HG03521 (cell line): ENCODE data around the gene ELK3.

Experiments
- ATAC-seq: cut with Tn5 transposase; IDR thresholded peaks from one replicate; pipeline ENCODE4 v1.9.1; 2021; ENCODE audit warnings: mild to moderate bottlenecking, moderate library complexity; ENCODE audit not compliant: unreplicated experiment

The ELK3 gene

DNA sequence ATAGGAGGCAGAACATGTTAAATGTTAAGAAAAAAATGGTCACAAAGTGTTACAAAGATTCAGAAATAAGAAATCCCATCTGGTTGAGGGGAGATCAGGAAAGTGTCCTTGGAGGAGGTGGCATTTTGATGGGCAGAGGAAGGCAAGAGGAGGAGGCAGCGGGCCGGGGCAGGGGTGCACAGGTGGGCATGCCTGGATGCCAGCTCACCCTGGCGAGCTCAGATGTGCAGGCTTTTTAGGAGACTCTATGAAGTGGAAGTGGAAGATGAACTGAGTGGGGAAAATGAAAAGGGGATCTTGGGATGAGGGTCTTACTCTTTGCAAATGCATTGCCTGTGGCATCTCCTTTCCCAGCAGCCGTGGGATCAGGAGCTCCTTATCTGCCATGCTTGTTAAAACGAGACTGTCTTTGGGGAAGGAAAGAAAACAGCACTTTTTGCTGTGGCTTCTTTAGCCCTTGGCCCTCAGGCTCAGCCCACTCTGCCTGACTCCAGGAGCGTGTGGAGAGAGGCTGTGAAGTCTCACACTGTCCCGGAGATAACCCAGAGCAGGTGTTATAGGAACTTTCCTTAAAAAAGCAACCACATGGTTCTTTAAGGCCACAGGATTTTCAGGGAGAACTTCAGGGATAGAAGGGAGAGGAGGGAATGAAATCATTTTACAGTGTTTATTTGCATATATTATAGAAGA lies 62.6 kb downstream of the ELK3 start:
- ATAC-seq: no peak

GRCh38 chr12:96257550-96258103 lies 63.5 kb downstream of the ELK3 start:
- ATAC-seq: no peak

DNA sequence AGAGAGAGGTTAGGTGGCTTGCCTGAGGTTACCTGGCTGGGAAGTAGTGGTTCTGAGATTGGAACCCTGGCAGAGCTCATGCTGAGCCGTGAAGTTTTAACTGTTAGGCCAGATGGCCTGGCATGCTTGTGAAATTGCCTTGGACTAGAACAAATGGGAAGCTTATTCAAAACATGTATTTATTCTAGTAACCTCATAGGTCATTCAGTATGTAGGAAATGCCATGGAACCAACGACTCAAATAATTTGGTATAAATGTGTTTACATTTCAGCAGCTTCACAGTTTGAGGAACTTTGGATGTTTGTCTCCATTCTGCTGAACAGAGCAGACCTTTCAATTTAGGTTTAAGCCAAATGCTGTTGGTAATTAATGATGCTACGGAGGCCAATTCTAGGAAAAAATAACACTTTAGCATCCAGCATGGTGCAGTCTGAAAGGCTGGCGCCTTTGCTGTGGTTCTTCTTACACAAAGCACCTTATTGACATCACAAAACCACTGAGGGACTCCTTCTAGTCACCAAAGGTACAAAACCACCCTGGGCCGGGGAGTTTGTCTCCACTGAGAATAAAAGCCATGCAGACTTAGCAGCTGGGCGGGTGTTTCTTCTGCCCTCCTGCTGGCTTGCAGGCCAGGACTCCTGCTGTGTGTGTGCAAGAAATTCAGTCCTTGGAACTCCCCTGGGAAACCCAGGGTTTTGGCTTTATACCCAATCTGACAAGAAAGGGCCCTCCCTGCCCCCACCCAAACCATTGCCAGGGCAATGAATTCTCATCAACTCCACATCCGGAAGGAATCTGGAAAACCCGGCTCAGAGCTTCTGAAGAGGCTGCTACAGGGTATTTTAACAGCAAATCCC lies 64.2 kb downstream of the ELK3 start:
- no peak for ATAC-seq

DNA sequence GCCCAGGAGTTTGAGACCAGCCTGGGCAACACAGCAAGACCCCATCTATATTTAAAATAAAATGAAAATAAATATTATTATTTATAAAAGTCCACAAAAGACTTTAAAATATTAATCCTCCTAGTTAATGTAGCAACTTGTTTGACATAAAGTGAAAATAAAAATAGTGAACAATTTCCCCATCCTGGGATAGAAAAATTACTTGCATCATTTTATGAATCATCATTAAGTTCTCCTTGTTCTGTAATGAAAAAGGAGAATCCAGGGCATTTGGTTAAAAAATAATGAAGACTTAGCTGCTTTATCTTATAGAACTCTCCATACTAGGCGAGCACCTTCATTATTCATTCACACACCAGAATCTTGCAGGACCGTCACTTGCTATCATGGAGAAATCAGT lies 66.1 kb downstream of the ELK3 start:
- ATAC-seq: no peak

GRCh38 chr12:96260644-96261043 lies 66.5 kb downstream of the ELK3 start:
- no peak for ATAC-seq

GRCh38 chr12:96261557-96261956 lies 67.4 kb downstream of the ELK3 start:
- no peak for ATAC-seq

GRCh38 chr12:96263449-96263902 lies 69.3 kb downstream of the ELK3 start:
- ATAC-seq: no peak

- ATAC-seq: no peak
These were observed 71.2 kb downstream of the ELK3 start for GRCh38 chr12:96265400-96265799.

DNA sequence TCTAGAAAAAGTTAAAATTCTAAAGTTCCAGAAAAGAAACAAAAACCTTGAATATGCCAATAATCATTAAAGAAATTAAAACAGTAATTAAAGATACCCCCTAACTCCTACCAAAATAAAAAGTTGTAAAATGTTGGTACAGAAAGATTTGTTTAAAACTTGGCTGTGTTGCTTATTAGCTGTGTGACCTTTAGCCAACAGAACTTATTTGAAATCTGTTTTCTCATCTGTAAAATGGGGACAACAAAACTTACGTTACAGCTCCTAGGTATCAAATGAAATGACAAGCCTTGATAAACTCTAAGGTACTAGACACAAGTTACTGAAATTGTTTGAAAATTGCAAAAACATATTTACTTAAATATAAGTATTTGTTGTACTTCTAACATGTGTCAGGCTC lies 71.7 kb downstream of the ELK3 start:
- ATAC-seq: no peak

- ATAC-seq: no peak
These were observed 72.1 kb downstream of the ELK3 start for GRCh38 chr12:96266238-96266637.

DNA sequence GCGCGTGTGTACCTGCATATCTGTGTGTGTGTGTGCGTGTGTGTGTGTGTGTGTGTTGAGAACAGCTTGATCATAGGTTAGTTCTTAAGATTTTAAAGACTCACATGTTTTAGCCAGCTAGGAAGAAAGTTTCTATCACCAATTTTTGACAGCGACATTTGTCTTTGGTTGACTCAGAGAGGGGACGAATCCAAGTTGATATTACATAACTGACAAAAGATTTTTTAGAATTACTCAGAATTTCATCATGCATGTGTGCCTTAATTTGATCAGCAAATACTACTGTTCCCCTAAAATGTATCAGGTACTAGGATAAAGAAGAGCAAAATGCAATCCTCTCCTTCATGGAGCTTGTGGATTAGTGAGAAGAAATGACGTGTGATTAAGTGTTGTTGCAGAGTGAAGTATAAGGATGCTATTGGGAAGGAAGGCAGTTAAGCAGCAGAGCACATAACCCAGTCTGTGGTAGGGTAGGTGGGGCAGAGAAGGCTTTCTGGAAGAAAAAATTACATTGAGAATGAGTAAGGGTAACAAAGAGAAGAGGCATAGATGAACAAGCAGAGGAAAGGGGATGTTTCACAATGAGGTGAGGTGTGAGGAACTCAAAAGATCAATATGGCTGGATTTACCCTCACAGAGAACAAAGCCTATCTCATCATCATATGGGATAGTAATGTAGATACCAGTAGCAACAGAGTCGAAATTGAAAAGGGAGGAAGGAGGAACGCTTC lies 77.5 kb downstream of the ELK3 start:
- ATAC-seq: no peak

DNA sequence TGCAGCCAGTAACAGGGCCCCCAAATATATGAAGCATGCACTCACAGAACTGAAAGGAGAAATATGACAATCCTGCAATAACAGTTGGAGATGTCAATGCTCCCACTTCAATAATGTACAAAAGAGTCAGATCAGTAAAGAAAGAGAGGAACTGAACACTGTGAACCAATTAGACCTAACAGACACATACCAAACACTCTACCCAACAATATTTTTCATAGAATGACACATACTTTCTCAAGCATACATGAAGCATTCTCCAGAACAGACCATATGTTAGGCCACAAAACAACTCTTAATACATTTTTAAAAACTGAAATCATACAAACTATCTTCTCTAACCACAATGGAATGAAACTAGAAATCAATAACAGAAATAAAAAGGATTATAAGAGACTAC lies 80.2 kb downstream of the ELK3 start:
- ATAC-seq: peak; percentile 41

DNA sequence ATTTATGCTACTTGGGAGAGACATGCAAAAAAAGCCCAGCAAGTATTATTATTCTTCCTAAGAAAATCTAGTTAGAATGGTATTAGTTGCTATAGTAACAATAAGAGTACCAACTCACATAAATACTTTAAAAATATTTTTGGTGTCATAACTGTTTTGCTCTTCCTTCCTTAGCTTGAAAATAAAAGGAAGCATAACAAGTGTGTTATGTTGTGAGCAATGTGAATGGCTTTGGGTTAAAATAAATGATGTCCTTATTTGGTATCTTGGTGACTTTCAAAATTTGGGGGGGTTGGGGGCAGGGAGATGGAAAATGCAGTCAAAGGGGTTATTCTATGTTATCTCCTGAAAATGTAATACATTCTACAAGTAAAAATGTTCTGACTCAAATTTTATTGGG lies 91.0 kb downstream of the ELK3 start:
- ATAC-seq: no peak

- ATAC-seq: no peak
These were observed 94.9 kb downstream of the ELK3 start for GRCh38 chr12:96289067-96289466.

DNA sequence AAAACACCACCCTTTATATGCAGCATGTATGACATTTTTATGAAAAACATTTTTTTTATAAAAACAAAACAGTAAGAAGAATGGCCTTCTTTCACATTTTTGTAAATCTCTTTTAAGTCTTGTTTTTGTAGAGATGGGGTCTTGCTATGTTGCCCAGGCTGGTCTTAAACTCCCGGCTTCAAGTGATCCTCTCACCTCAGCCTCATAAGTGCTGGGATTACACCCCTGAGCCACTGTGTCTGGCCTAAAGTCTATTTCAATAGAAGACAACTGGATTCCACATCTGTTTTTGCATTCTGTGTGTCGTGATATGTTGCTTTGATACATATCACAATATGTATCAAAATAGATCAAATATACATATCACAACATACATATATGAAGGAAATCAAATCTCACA lies 98.9 kb downstream of the ELK3 start:
- ATAC-seq: no peak

- no peak for ATAC-seq
These were observed 100.7 kb downstream of the ELK3 start for GRCh38 chr12:96294831-96295230.

GRCh38 chr12:96295532-96296160 lies 101.5 kb downstream of the ELK3 start:
- ATAC-seq: no peak

- ATAC-seq: no peak
These were observed 103.3 kb downstream of the ELK3 start for GRCh38 chr12:96297504-96297903.

DNA sequence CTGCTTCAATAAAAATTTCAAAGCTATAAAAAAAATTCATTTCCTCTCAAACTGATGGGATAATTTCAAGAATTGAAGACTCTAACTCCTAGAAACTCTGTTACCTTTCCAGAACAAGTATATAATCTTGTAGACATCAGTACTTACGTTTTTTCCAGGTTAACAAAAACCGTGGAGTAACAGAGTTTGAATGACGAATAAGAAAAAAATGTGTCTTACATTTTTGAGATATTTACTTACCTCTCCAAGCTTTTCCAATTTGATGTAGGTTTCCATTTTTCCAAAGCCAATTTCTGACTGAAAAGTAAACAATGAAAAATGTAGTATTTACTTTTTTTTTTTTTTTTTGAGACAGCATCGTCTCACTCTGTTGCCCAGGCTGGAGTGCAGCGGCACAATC lies 105.9 kb downstream of the ELK3 start:
- ATAC-seq: no peak

DNA sequence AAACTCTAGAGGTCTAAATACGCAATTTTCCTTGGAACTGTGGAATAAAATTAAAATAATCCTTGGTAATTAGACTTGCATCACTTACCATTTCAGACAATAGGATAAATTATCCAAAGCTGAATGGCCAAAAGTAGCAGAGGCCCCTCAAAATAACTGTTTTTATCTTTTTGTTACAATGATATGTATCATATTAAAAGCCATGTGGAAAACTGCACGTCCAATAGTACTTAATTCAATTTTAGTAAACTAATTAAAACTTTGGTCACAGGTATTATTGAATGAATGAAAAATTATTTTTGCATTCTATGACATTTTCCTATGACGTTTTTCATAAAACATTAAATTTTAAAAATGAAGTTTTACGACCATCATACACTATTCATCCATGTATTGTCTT lies 107.6 kb downstream of the ELK3 start:
- ATAC-seq: no peak
